ENCODE results near the gene TTC21A. TPM values are rescaled to one million over a fixed set of nuclear protein-coding genes. Genes with fewer than 3 reads are reported as not detected.

TTC21A gene
- polyA plus RNA-seq, 1 donor (not counting 4 experiments of a cell fraction or from before 2014, with no cell fraction given): 1.3 TPM

DNA sequence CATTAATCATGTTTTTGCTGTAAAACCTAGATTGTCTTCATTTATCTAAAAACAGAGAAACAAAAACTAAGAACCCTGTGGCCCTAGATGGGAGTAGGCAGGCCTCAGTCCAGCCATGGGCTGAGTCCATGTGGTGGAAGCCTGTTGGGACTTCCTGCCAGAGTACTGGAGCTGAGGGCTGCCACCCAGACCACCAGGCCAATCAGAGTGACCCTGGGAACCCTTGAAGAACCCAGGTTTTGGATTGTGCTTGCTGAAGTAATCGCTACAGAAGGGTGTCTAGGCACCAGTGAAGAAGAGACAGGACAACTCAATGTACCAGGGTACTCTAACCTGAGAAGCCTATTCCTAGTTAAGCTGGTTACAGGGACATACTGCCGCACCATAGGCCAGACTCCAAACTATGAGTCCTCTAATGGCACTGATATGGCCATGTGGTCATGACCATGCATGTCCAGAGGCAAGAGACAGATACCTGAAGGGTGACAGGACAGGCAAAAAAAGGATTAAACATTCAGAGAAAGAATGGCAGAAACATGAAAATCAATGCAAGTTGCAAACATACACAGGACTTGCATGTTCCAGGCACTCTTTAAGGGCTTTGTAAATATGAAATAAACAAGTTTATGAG, 33.0 kb downstream of the TTC21A start:
- DNase-seq (ENCODE audit: low read depth, low spot score) (no peak), FAIRE-seq (no peak)
- H3K9me3 ChIP-seq (ENCODE audit: control insufficient read depth, low read depth, low read length): no peaks in the 10 kb centered on the region
- H2AFZ ChIP-seq (ENCODE audit: control insufficient read depth, low read length): no peak overlapping the region
- peaks cover 2% of the 10 kb centered on the region for H3K79me2 ChIP-seq (ENCODE audit: control insufficient read depth, insufficient read depth, low read length)
- H4K20me1 ChIP-seq (ENCODE audit: control insufficient read depth, extremely low read depth, insufficient read depth, low read length): no peaks in the 10 kb centered on the region
- H3K9me1 ChIP-seq (ENCODE audit: control insufficient read depth, extremely low read depth, insufficient read depth, low read length): no peaks in the 10 kb centered on the region
- no peak for TF ChIP-seq EZH2 (IDR thresholded peaks at IDR 0.05; ENCODE audit: low read length)
- TF ChIP-seq, protein P1, sequence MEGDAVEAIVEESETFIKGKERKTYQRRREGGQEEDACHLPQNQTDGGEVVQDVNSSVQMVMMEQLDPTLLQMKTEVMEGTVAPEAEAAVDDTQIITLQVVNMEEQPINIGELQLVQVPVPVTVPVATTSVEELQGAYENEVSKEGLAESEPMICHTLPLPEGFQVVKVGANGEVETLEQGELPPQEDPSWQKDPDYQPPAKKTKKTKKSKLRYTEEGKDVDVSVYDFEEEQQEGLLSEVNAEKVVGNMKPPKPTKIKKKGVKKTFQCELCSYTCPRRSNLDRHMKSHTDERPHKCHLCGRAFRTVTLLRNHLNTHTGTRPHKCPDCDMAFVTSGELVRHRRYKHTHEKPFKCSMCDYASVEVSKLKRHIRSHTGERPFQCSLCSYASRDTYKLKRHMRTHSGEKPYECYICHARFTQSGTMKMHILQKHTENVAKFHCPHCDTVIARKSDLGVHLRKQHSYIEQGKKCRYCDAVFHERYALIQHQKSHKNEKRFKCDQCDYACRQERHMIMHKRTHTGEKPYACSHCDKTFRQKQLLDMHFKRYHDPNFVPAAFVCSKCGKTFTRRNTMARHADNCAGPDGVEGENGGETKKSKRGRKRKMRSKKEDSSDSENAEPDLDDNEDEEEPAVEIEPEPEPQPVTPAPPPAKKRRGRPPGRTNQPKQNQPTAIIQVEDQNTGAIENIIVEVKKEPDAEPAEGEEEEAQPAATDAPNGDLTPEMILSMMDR (optimal IDR thresholded peaks at IDR 0.05 in 1 of 3, IDR thresholded peaks at IDR 0.05 in 1 of 3, conservative IDR thresholded peaks at IDR 0.05 in 1 of 3; ENCODE audit: extremely low read depth in 1 of 3, insufficient read depth in 2 of 3, low read length in 3 of 3): no peak
- dilution Hi-C loops (cut with MboI; ENCODE audit: extremely low pct_ligation_motif_present, low sequenced_read_pairs): no loop called here
- H3K36me3 ChIP-seq (ENCODE audit: control insufficient read depth in 2 of 2, extremely low read depth in 1 of 2, insufficient read depth in 2 of 2, low read length in 2 of 2): peaks cover 17 to 19% of the 10 kb centered on the region in 2 experiments
- H3K9ac ChIP-seq (ENCODE audit: control insufficient read depth, extremely low read depth, insufficient read depth, low read length): no peak overlapping the region
- peaks cover 34% of the 10 kb centered on the region for H3K4me1 ChIP-seq (ENCODE audit: control insufficient read depth, extremely low read depth, insufficient read depth, low read length)
- H3K27me3 ChIP-seq (ENCODE audit: control insufficient read depth, extremely low read depth, insufficient read depth, low read length): no peaks in the 10 kb centered on the region
- peak overlapping the region; percentile 67 for H3K4me2 ChIP-seq (ENCODE audit: control insufficient read depth, extremely low read depth, insufficient read depth, low read depth, low read length)
- H3K4me3 ChIP-seq (ENCODE audit: control insufficient read depth in 2 of 3, extremely low read depth in 1 of 3, insufficient read depth in 2 of 3, low read depth in 1 of 3, low read length in 3 of 3): peak overlapping the region in 1 of 3 experiments; percentile 9
- peak overlapping the region; percentile 40 for H3K27ac ChIP-seq (ENCODE audit: control insufficient read depth, insufficient read depth, low read length)

DNA sequence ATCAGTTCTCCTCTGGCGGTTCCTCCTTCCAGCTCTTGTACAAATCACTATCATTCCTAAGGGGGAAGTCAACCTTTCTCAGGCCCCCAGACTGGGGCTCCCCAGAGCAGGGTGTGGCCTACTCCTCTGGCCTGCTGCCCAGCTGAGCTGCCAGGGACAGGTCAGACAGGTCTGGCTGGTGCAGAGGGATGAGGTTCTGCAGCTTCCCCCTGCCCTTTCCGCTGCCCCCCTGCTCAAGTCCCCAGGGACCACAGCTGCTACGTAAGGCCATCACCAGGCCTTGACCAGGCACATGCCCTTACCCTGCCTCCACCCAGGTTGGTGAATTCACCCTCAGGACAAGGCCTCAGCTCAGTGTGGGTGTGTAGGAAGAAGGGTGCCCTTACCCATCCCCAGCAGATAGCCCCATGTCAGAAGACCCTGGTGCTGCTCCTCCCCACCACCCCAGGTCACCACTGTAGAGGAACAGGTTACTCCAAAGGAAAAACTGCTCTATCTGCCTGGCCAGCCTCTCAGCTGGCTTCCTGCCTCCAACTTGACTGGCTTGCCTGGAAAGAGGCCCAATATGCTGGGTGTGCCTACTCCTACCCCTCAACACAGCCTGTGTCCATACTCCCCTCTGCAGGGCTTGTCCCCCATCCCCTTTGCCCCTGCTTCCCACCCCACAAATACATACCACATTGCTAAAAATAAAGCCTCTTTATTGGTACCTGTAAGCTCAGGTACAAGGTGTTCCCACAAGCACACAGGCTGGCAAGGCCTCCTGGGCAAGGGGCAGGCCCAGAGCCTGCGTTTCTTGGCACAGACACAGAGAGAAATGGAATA, 33.9 kb downstream of the TTC21A start:
- Histone ChIP-seq H3K4me2 (ENCODE audit: control insufficient read depth, extremely low read depth, insufficient read depth, low read depth, low read length) (peak overlapping the region; percentile 67), H3K4me3 (ENCODE audit: control insufficient read depth in 2 of 3, extremely low read depth in 1 of 3, insufficient read depth in 2 of 3, low read depth in 1 of 3, low read length in 3 of 3) (no peak overlapping the region), H3K9me1 (ENCODE audit: control insufficient read depth, extremely low read depth, insufficient read depth, low read length) (no peaks in the 10 kb centered on the region), H3K27ac (ENCODE audit: control insufficient read depth, insufficient read depth, low read length) (peak overlapping the region; percentile 40), H3K9me3 (ENCODE audit: control insufficient read depth, low read depth, low read length) (no peaks in the 10 kb centered on the region), H3K79me2 (ENCODE audit: control insufficient read depth, insufficient read depth, low read length) (peaks cover 2% of the 10 kb centered on the region), H3K4me1 (ENCODE audit: control insufficient read depth, extremely low read depth, insufficient read depth, low read length) (peaks cover 40% of the 10 kb centered on the region), H3K27me3 (ENCODE audit: control insufficient read depth, extremely low read depth, insufficient read depth, low read length) (no peaks in the 10 kb centered on the region), H3K9ac (ENCODE audit: control insufficient read depth, extremely low read depth, insufficient read depth, low read length) (no peak overlapping the region), H4K20me1 (ENCODE audit: control insufficient read depth, extremely low read depth, insufficient read depth, low read length) (no peaks in the 10 kb centered on the region), H2AFZ (ENCODE audit: control insufficient read depth, low read length) (no peak overlapping the region), H3K36me3 (ENCODE audit: control insufficient read depth in 2 of 2, extremely low read depth in 1 of 2, insufficient read depth in 2 of 2, low read length in 2 of 2) (peaks cover 17 to 19% of the 10 kb centered on the region in 2 experiments)
- DNase-seq (ENCODE audit: low read depth, low spot score) (no peak), FAIRE-seq (no peak)
- dilution Hi-C loops (cut with MboI; ENCODE audit: extremely low pct_ligation_motif_present, low sequenced_read_pairs): no loop called here
- TF ChIP-seq EZH2 (IDR thresholded peaks at IDR 0.05; ENCODE audit: low read length): no peak
- TF ChIP-seq, protein P1 (optimal IDR thresholded peaks at IDR 0.05 in 1 of 3, IDR thresholded peaks at IDR 0.05 in 1 of 3, conservative IDR thresholded peaks at IDR 0.05 in 1 of 3; ENCODE audit: extremely low read depth in 1 of 3, insufficient read depth in 2 of 3, low read length in 3 of 3): no peak
